HG03064 (cell line): ENCODE results near the gene C10orf62.

ENCODE experiments used
- ATAC-seq: cut with Tn5 transposase; IDR thresholded peaks from one replicate; pipeline ENCODE4 v1.9.1; 2021; ENCODE audit warnings: low read depth; ENCODE audit not compliant: unreplicated experiment

Gene C10orf62

DNA sequence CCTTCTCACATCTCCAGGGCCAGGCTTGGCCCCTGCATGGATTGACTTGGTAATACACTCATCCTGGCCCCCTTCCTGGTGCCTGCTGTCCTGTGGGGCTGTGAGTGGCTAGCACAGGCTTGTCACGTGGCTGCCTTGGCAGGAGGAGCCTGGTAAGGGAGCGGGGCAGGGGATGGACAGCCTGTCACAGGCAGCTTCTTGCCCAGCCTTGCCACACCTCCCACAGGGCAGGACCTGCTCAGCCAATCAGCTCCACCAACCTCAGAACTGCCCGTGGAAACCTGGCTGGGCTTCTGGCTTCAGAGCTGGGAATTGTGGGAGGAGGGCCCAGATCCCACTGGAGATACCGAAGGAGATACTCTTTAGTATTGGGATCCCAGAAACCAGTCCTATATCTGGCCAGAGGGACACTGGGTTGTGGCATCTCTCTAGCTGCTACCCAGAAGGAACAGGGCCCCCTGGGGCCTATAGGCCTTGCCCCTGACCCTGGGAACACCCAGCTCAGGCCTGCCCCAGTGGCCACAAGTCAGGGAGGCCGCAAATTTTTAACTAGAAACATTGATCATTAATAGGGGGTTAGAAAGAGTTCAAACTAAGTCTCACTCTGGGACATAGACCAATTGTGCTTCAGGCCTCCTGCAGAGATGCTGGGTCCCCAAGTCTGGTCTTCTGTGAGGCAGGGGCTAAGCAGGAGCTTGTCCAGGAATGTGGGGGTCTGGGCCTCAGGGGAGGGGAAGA, 5.3 kb upstream of the C10orf62 start, which contains the start of gene HOGA1:
Gene HOGA1 (plus strand): TSS at position 330 of the 738 bp plus-strand sequence. CDS start 315 bp downstream, at position 645.
- ATAC-seq, result no peak

DNA sequence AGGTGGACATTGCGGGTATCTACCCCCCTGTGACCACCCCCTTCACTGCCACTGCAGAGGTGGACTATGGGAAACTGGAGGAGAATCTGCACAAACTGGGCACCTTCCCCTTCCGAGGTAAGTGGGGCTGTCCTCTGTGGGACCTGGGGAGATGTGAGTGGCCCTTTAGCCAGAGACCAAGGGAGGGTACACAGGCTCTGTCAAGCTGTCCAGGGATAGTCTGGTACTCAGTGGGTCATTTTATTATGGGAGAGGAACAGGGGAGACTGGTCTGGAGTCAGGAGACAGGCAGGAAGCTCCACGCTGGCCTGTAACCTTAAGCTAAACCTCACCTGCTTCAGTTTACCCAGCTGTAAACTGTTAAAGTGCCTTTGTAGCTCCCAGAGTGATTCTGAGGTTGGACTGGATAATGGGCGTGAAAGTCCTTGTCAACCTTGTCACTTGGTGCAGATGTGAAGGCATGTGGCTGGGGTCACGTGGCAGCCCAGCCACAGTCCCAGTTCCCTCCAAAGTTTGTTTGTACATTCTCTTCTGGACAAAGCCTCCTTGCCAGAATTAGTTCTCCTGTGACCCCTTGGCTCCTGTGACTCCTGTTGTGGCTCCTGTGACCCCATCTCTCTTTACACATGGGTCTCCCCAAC, 4.6 kb upstream of the C10orf62 start:
- no peak for ATAC-seq

- ATAC-seq, result no peak
Measured at GRCh38 chr10:97585439-97585811, 4.1 kb upstream of the C10orf62 start.

DNA sequence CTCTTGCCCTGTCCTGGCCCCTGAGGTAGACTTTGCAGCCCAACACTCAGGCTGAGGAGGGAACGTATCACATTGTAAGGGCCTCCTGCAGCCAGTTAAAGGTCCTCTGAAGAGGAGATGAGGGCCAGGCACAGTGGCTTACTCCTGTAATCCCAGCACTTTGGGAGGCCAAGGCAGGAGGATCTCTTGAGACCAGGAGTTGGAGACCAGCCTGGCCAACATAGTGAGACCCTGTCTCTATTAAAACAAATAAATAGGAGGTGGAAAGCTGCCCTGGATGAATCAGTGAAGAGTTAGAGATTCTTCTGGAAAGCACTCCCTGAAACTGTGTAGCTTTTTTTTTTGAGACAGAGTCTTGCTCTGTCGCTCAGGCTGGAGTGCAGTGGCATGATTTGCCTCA, 2.3 kb upstream of the C10orf62 start:
- no peak for ATAC-seq

- no peak for ATAC-seq
Measured at GRCh38 chr10:97590082-97590747, 694 bp downstream of the C10orf62 start.

- ATAC-seq, result no peak
Measured at GRCh38 chr10:97590748-97591495, 1.4 kb downstream of the C10orf62 start.

GRCh38 chr10:97593421-97593820, 3.9 kb downstream of the C10orf62 start:
- no peak for ATAC-seq

- ATAC-seq, result no peak
Measured at GRCh38 chr10:97596101-97597082, 6.9 kb downstream of the C10orf62 start.

GRCh38 chr10:97597778-97598177, 8.3 kb downstream of the C10orf62 start:
- no peak for ATAC-seq

GRCh38 chr10:97598407-97599271, 9.1 kb downstream of the C10orf62 start:
- no peak for ATAC-seq

DNA sequence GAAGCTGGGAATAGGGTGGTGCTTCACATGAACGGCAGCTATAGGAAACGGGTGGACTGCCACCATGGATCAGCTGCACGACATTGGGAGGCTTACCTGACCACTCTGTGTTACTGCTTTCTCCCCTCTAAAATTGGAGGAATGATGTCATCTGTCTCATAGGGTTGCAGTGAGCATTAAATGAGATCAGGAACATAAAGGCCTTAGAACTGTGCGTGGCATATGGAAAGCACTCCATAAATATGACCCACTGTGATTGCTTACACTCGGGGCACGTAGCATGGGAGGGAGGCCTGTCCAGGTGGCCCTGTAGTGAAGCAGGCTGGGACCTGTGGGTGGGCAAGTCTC, 9.7 kb downstream of the C10orf62 start:
- no peak for ATAC-seq

- ATAC-seq, result no peak
Measured at GRCh38 chr10:97600616-97601015, 11.1 kb downstream of the C10orf62 start.

DNA sequence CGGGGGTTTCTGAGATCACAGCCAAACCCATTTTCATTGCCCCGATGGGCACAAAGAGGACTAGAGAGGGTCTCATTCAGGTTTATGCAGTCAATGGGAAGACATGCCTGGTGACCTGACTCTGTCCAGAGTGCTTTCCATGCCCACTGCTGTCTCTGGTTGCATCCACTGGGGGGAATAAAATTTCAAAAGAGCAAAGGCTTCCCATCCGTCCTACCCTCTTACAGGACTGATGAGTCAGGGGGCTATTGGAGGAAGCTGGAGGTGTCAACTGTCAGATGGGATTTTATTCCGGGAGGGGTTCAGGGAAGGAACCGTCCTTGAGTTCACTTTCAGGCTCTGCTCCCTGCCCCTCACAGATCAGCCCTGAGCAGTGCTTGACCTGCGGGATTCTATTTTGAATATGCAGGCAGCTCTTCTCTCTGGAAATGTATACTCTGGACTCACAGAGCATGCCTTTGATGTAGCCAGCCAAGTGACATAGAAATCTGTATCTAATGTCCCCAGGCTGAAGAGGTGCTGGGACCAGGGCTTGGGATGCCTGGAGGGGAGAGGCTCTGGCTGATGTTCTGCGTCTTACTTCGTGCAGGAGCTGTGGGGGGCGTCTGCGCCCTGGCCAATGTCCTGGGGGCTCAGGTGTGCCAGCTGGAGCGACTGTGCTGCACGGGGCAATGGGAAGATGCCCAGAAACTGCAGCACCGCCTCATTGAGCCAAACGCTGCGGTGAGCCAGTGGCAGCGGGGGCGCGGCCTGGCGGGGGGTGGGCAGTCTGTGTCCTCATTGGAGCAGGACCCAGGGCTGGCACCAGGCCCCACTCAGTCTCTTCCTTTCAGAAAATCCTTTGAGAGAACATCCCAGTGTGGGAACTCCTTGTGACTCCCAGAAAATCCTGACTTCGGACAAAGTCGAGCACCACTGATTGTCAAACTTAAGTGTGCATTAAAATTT, 12.0 kb downstream of the C10orf62 start:
- ATAC-seq, result no peak

DNA sequence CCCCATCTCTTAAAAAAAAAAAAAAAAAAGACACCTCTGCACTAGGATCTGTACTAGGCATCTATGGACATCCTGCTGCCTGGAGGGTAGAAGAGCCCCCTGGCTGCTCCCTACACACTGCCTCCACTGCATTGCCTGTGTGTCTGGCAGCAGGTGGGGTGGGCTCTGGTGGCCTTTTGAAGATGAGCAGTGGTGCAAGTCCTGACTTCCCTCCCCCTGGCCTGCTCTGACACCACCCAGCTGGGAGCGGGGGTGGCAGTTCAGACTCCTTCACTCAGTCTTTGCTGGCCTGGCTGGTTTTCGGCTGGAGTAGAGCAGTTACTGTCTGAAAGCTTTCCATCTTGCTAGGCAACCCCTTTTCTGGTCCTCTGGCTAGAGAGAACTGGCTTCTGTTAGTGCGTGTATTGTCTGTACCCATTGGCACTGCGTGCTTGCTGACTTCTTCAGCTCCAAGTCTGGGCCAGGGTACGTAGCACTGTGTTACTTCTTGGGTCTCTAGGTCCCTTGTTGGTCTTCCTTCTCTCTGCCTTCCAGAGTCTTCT, 17.6 kb downstream of the C10orf62 start:
- ATAC-seq, result no peak

- ATAC-seq, result no peak
Measured at GRCh38 chr10:97608991-97609561, 19.6 kb downstream of the C10orf62 start.

GRCh38 chr10:97611473-97611872, 22.0 kb downstream of the C10orf62 start:
- ATAC-seq, result no peak

DNA sequence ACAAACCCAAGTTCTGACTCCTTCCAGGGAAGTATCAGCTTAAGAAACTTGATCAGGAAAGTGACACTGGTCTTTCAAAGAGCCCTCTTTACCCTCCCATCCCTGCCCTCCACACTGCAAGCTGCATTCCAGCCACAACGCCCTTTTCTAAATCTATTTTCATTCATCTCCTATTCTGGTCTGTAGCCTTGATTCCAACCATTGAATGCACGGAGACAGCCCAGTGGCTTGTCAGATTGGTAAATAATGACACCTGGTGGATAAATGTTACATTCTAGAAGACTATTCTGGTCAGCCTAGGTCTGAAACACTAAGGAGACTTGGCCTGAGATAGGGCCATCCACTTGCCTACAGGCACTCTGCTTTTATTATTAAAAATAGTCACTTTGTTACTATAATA, 22.9 kb downstream of the C10orf62 start:
- ATAC-seq, result no peak
